Neutrophil (primary cell): ENCODE results near the gene SPIN3.

Experiments
- H3K27ac ChIP-seq: fragments of 200-600 bp; sonication (generic); 2 replicates; pipeline ENCODE4 v1.5.1; 2016; ENCODE audit warnings: mild to moderate bottlenecking, moderate library complexity
- H3K27me3 ChIP-seq: fragments of 200-600 bp; sonication (generic); 2 replicates; pipeline ENCODE4 v1.6.0; 2016; ENCODE audit warnings: mild to moderate bottlenecking
- H3K36me3 ChIP-seq: fragments of 200-600 bp; sonication (generic); 2 replicates; pipeline ENCODE4 v1.5.1; 2017
- H3K4me1 ChIP-seq, 2 experiments: fragments of 200-600 bp in 1 of 2; sonication (generic) in 1 of 2; 1 replicate in 1 of 2; 2 replicates in 1 of 2; pipeline versions ENCODE4 v1.5.1 to v1.6.1; 2013 to 2016; ENCODE audit warnings: low read depth in 1 of 2, low read length in 1 of 2, mild to moderate bottlenecking in 1 of 2, moderate library complexity in 1 of 2; ENCODE audit not compliant: control insufficient read depth in 1 of 2, insufficient read depth in 1 of 2
- H3K4me3 ChIP-seq, 2 experiments: fragments of 200-600 bp in 1 of 2; sonication (generic) in 1 of 2; 1 replicate in 1 of 2; 2 replicates in 1 of 2; pipeline ENCODE4 v1.5.1; 2013 to 2016; ENCODE audit warnings: low read depth in 1 of 2, low read length in 1 of 2, mild to moderate bottlenecking in 1 of 2, moderate library complexity in 1 of 2
- H3K9me3 ChIP-seq: fragments of 200-600 bp; sonication (generic); 2 replicates; pipeline ENCODE4 v1.5.1; 2016
- CTCF ChIP-seq: fragments of 200-600 bp; sonication (generic); IDR thresholded peaks from 2 replicates; pipeline ENCODE4 v1.5.1; 2016; ENCODE audit warnings: antibody characterized with exemption

Gene SPIN3

GRCh38 chrX:56978172-56978571 is 17.2 kb downstream of the SPIN3 start:
- Histone ChIP-seq H3K27ac (no peak overlapping the region), H3K36me3 (no peaks in the 10 kb centered on the region), H3K9me3 (no peaks in the 10 kb centered on the region), H3K27me3 (no peaks in the 10 kb centered on the region), H3K4me1 (no peaks in the 10 kb centered on the region), H3K4me3 (no peak overlapping the region)
- TF ChIP-seq CTCF, result no peak

- no peak for TF ChIP-seq CTCF
- Histone ChIP-seq H3K4me3 (no peak overlapping the region), H3K27ac (no peak overlapping the region), H3K4me1 (no peaks in the 10 kb centered on the region), H3K36me3 (no peaks in the 10 kb centered on the region), H3K27me3 (no peaks in the 10 kb centered on the region), H3K9me3 (no peaks in the 10 kb centered on the region)
Measured at GRCh38 chrX:56975611-56976010, 19.7 kb downstream of the SPIN3 start.

DNA sequence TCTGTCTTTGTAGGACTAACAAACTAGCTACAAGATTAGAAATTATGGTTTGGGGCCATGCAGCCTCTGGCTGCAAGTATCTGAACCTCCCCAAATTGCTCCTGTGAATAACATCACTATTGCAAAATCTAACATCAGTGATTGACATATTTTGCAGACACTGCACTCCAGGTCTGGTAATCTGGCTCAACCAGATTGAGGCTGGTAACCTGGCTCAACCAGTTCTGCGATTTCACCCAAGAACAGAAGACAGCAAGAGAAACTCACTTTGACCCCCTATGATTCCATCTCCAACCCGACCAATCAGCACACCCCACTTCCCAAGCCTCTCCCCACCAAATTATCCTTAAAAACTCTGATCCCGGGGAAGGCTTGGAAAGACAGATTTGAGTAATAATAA is 20.9 kb downstream of the SPIN3 start:
- Histone ChIP-seq H3K27me3 (no peaks in the 10 kb centered on the region), H3K4me1 (no peaks in the 10 kb centered on the region), H3K36me3 (no peaks in the 10 kb centered on the region), H3K27ac (no peak overlapping the region), H3K4me3 (no peak overlapping the region), H3K9me3 (no peaks in the 10 kb centered on the region)
- TF ChIP-seq CTCF, result no peak

DNA sequence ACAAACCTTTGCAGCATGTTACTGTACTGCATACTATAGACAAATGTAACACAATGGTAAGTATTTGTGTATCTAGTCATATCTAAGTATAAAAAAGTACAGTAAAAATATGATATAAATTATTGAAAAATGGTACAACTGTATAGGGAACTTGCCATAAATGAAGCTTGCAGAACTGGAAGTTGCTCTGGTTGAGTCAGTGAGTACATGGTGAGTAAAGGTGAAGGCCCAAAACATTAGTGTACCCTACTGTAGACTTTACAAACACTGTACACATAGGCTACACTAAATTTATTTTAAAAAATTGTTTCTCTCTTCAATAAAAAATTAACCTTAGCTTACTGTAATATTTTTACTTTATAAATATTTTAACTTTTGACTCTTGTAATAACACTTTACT is 25.8 kb downstream of the SPIN3 start:
- H3K27ac ChIP-seq, result no peak overlapping the region
- H3K9me3 ChIP-seq, result no peaks in the 10 kb centered on the region
- H3K4me3 ChIP-seq, result no peak overlapping the region
- no peaks in the 10 kb centered on the region for H3K4me1 ChIP-seq
- H3K36me3 ChIP-seq, result no peaks in the 10 kb centered on the region
- H3K27me3 ChIP-seq, result no peaks in the 10 kb centered on the region
- TF ChIP-seq CTCF, result no peak

GRCh38 chrX:56968980-56969379 is 26.4 kb downstream of the SPIN3 start:
- H3K27ac ChIP-seq, result no peak overlapping the region
- no peak overlapping the region for H3K4me3 ChIP-seq
- no peaks in the 10 kb centered on the region for H3K4me1 ChIP-seq
- TF ChIP-seq CTCF, result no peak
- no peaks in the 10 kb centered on the region for H3K9me3 ChIP-seq
- no peaks in the 10 kb centered on the region for H3K36me3 ChIP-seq
- no peaks in the 10 kb centered on the region for H3K27me3 ChIP-seq

DNA sequence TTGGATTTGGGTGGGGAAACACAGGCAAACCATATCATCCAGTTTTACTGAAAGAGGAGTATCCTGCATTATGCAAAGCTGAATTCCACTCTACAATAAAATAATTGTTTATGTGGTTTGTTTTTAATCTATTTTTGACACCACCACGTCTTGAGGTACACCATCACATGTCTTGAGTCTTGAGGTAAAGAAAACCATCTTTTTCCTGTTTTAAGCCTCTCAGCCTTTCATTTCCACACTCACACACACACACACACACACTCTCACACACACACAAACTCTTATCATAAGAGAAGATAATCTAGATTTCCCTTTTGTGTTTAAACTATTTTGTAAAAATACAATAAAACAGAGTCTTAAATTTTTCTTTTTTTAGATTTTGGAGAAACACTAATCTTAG is 32.0 kb downstream of the SPIN3 start:
- H3K27ac ChIP-seq, result no peak overlapping the region
- H3K4me3 ChIP-seq, result no peak overlapping the region
- H3K36me3 ChIP-seq, result no peaks in the 10 kb centered on the region
- no peaks in the 10 kb centered on the region for H3K4me1 ChIP-seq
- no peak for TF ChIP-seq CTCF
- H3K27me3 ChIP-seq, result no peaks in the 10 kb centered on the region
- no peaks in the 10 kb centered on the region for H3K9me3 ChIP-seq
